Stimulated activated CD8-positive, alpha-beta memory T cell treated with anti-CD3 and anti-CD28 coated beads, Interleukin-15, amount 100 ng/mL, for 48 hours (primary cell): Measurements from ENCODE around the gene RNU7-1.

Experiments
- DNase-seq, 2 donors: peaks; one replicate each; pipeline ENCODE4 v3.0.0-alpha.2; 2020; ENCODE audit warnings: low read depth in 2 of 2

Gene RNU7-1

GRCh38 chr12:6917491-6918231 is 26.0 kb upstream of the RNU7-1 start:
- DNase-seq, result no peak

- no peak for DNase-seq
Measured at GRCh38 chr12:6919588-6919987, 24.0 kb upstream of the RNU7-1 start.

- no peak for DNase-seq
Measured at GRCh38 chr12:6921539-6921938, 22.1 kb upstream of the RNU7-1 start.

DNA sequence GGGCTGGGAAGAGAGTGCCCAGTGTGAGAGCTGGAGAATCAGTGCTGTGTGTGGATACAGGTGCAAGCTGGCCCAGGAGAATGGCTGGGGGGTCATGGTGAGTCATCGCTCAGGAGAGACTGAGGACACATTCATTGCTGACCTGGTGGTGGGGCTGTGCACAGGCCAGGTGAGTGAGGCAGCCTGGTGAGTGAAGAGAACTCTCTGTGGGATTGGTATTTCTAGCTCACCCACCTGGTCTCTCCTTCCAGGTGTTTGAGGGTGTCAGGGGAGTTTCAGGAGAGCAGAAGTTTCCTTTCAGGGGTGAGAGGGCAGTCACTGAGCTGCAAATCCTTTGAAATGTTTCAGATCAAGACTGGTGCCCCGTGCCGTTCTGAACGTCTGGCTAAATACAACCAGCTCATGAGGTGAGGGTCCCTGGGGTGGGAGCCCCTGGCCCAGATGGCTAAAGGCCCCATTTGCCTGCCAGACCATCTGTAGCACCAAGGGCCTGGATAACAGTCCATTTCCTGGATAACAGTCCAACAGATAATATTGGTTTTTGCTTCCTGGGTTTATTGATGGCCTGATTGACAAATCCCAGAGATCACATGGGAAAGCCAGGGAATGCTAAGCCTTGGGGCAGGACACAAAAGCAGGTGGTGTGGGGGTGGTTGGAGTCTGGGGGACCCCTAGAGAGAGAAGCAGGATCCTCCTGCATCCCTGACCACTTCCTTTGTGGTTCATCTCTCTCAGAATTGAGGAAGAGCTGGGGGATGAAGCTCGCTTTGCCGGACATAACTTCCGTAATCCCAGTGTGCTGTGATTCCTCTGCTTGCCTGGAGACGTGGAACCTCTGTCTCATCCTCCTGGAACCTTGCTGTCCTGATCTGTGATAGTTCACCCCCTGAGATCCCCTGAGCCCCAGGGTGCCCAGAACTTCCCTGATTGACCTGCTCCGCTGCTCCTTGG is 21.3 kb upstream of the RNU7-1 start:
- DNase-seq, result no peak

DNA sequence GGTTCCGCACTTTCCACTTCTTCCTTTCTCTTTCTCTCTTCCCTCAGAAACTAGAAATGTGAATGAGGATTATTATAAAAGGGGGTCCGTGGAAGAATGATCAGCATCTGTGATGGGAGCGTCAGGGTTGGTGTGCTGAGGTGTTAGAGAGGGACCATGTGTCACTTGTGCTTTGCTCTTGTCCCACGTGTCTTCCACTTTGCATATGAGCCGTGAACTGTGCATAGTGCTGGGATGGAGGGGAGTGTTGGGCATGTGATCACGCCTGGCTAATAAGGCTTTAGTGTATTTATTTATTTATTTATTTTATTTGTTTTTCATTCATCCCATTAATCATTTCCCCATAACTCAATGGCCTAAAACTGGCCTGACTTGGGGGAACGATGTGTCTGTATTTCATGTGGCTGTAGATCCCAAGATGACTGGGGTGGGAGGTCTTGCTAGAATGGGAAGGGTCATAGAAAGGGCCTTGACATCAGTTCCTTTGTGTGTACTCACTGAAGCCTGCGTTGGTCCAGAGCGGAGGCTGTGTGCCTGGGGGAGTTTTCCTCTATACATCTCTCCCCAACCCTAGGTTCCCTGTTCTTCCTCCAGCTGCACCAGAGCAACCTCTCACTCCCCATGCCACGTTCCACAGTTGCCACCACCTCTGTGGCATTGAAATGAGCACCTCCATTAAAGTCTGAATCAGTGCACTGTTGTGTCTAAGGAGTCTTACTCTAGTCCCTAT is 20.4 kb upstream of the RNU7-1 start:
- no peak for DNase-seq

GRCh38 chr12:6923851-6924250 is 19.8 kb upstream of the RNU7-1 start:
- DNase-seq, result no peak

DNA sequence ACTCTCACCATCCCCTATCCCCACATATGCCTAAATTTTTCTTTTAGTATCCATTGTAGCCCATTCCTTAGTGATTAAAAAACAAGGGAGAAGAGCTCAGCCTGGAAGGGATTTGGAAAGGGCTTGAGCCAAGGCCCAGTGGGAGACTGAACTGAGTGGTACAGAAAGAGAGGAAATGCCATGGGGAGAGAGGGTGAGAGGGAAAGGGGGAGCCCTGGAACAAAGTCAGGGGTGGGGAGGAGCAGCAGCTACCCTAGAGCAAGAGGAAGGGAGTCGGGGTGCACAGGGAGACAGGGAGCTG is 18.4 kb upstream of the RNU7-1 start:
- no peak for DNase-seq

- no peak for DNase-seq
Measured at GRCh38 chr12:6925540-6926279, 17.9 kb upstream of the RNU7-1 start.

- DNase-seq, result no peak
Measured at GRCh38 chr12:6927379-6928021, 16.1 kb upstream of the RNU7-1 start, which contains the start of gene ATN1. Gene ATN1 (plus strand): TSS chr12:6927959. CDS start chr12:6934002, 6,043 bp downstream.

GRCh38 chr12:6928022-6928702 is 15.5 kb upstream of the RNU7-1 start:
- DNase-seq, result no peak

DNA sequence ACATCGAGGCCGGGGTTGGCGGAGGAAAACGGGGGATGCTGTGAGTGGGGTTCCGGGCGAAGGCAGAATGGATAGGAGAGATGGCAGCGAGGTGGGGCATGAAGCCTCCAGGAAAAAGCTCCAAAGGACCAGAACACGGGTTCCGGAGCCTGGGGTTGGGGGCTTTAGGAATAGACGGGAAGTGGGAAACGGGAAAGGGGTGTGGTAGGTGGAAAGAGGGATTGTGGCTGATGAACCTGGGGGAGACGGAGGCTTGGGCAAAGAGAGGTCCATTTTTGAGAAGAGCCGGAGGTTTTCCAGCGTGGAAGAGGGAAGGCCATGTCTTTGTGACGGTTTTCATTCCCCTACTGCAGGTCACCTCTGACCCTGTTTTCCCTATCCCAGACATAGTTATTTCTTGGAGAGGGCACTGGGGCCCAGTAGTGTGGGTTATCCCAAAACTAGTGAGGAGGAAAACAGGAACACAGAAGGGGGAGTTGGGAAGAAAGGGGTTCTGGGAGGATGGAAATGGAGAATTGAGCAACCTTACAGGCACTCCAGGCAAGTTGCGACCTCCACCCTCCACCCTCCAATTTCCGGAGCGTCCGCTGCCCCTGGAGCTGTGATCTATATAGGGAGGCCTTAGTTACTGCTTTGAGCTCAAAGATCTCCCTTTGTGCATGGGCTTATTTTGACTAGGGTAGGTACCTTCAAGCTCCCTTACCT is 14.8 kb upstream of the RNU7-1 start:
- DNase-seq, result no peak

DNA sequence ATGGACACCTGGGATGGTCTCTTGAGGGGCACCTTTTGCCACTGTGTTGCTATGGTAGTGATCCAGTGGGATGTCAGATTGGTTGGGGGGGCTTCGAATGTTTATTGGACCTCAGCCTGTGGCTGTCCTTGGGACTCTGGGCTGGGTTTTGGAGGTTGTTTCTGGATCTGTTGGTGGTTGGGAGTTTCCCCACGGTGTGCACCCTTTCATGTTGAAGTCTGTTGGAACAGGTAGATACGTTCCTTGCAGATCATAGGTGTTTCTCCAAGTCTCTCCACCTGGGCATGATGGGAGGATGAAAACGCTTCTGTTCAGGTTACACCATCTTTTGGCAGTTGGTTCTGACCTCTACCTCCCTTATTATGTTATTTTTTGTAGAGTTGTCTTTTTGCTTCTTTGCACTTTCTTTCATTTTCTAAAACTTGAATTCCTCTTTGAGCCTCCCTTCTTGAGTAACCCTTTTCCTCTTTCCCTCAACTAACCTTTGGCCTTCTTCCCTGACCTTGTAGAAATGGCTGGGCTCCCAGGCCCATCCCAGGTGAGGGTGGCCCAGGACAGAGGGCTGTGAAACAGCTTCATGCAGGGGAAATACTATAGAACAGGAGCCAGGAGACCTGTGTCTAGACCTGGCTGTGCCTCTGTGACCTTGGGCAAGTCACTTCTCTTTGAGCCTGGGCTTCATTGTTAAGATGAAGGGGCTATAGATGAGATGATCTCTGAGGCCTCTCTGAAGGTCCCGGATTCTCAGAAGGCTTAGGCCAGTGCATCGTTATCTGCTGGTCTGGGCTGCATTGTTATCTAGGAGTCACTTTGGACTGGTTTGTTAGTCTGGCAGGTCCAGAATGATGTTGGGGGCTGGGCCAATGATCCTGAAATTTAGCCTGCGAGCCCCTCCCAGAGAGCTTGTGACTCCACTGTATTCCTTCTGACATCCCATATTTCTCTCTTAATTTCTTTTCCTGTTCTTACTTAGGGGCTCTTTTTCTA is 13.9 kb upstream of the RNU7-1 start:
- no peak for DNase-seq

DNA sequence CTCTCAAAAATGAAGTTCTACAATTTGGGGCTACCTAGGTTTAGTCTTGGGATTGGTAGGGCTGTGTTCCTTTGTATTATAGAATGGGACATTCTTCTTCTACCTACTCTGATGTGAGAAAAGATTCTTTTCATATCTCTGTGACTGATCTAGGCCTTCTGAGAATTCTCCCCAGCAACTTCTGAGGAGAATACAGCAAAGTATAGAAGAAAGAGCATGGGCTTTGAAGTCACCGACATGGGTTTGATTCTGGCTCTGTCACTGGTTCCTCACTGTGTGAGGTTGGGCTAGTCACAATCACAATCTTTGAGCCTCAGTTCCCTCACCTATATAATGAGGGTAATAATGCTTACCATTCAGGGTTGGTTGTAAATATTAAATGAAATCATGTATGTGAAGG is 10.8 kb upstream of the RNU7-1 start:
- DNase-seq, result no peak

DNA sequence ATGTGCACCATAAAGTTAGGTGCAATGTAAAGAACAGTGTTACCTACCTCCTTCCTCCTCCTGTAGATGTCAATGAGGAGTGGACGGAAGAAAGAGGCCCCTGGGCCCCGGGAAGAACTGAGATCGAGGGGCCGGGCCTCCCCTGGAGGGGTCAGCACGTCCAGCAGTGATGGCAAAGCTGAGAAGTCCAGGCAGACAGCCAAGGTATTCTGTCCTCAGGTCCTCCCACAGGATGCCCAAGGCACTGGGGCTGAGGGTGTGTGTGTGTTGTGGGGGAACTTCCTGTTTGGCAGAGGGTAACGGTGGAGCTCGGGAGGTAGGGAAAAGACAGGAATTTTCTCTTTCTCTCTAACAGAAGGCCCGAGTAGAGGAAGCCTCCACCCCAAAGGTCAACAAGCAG is 9.5 kb upstream of the RNU7-1 start:
- DNase-seq, result no peak

DNA sequence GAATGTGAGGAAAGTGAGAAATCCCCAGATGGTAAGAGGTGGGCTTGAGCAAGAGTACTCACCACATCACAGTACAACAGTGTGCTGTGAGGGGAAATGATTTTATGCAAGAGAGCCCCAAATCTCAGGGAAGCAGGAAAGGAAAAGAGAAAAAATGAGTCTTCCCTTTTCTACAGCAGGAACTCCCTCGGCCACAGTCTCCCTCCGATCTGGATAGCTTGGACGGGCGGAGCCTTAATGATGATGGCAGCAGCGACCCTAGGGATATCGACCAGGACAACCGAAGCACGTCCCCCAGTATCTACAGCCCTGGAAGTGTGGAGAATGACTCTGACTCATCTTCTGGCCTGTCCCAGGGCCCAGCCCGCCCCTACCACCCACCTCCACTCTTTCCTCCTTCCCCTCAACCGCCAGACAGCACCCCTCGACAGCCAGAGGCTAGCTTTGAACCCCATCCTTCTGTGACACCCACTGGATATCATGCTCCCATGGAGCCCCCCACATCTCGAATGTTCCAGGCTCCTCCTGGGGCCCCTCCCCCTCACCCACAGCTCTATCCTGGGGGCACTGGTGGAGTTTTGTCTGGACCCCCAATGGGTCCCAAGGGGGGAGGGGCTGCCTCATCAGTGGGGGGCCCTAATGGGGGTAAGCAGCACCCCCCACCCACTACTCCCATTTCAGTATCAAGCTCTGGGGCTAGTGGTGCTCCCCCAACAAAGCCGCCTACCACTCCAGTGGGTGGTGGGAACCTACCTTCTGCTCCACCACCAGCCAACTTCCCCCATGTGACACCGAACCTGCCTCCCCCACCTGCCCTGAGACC is 8.0 kb upstream of the RNU7-1 start:
- DNase-seq, result no peak

DNA sequence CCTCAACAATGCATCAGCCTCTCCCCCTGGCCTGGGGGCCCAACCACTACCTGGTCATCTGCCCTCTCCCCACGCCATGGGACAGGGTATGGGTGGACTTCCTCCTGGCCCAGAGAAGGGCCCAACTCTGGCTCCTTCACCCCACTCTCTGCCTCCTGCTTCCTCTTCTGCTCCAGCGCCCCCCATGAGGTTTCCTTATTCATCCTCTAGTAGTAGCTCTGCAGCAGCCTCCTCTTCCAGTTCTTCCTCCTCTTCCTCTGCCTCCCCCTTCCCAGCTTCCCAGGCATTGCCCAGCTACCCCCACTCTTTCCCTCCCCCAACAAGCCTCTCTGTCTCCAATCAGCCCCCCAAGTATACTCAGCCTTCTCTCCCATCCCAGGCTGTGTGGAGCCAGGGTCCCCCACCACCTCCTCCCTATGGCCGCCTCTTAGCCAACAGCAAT is 7.4 kb upstream of the RNU7-1 start:
- DNase-seq, result no peak

- DNase-seq, result no peak
Measured at GRCh38 chr12:6936636-6937480, 6.8 kb upstream of the RNU7-1 start.
